SHP77 (cell line): ENCODE data around the gene HSD3B7.
A peak's percentile ranks its signal among the peaks of the same experiment; 100 is the strongest.

Experiments used
- DNase-seq, 2 experiments: peaks; one replicate each; lab custom pipeline; 2025; lab: John Stamatoyannopoulos, UW

The HSD3B7 gene

DNA sequence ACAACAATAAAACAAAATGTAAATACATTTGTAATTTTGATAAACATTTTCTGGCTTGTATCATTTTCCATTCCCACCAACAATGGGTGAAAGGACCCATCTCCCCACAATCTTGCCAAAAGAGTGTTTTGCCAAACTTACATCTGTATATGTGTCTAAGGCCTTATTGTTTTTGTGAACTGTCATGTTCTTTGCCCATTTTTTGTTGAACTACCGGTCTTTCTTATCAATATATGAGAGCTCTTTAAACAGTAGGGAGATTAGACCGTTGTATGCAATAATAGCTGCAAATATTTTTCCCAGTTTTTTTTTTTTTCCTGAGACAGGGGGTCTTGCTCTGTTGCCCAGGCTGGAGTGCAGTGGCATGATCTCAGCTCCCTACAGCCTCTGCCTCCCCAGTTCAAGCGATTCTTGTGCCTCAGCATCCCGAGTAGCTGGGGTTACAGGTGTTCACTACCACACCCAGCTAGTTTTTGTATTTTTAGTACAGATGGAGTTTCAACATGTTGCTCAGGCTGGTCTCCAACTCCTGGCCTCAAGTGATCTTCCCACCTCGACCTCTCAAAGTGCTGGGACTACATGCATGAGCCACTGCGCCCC is 38.7 kb downstream of the HSD3B7 start:
- DNase-seq = no peak

DNA sequence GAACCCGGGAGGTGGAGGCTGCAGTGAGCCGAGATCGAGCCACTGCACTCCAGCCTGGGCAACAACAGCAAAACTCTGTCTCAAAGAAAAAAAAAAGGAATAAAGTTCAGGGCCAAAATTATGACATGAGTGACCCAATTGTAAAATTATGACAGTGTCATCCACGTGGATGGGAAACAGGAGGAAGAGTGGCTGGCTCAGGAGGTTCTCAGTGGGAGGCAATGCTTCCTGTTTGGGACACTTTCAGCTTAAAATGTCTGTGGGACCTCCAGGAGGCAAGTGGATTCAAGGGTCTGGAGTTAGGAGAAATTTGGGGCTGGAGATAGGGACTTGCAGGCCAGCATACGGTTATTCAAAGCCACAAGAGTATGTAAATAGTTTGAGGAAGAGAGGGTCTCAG is 40.3 kb downstream of the HSD3B7 start:
- no peak for DNase-seq

DNA sequence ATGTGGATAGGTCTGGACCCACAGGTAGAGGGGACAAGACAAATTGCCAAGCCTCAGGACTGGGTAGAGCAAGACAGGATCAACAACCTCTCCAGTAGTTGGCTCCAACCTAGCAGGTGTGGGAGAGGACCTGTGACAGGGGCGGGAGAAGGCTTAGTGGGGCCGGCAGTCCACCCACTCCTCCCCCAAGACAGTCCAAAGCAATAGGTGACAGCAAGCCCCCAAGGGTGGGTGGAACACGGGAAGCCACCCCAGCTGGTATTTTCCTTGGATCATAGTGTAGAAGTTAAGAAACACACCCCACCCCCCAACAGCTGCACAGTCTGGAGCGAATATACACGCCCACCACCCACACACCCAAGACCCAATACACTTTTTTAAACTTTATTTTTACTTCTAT is 44.3 kb downstream of the HSD3B7 start:
- DNase-seq = no peak

DNA sequence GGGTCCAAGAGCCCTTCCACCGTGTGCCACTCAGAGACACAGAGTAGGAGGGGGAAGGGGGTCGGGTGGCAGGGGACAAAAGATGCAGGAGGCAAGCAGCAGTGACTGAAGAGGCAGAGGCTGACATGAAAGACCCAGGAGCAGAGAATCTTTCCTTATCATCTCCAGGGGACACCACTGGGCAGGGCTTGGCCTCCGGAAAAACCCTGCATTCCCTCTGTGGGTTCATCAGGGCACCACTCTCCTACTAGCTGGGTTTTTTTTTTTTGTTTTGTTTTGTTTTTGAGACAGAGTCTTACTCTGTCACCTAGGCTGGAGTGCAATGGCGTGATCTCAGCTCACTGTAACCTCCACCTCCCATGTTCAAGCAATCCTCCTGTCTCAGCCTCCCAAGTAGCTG is 46.3 kb downstream of the HSD3B7 start:
- no peak for DNase-seq

DNA sequence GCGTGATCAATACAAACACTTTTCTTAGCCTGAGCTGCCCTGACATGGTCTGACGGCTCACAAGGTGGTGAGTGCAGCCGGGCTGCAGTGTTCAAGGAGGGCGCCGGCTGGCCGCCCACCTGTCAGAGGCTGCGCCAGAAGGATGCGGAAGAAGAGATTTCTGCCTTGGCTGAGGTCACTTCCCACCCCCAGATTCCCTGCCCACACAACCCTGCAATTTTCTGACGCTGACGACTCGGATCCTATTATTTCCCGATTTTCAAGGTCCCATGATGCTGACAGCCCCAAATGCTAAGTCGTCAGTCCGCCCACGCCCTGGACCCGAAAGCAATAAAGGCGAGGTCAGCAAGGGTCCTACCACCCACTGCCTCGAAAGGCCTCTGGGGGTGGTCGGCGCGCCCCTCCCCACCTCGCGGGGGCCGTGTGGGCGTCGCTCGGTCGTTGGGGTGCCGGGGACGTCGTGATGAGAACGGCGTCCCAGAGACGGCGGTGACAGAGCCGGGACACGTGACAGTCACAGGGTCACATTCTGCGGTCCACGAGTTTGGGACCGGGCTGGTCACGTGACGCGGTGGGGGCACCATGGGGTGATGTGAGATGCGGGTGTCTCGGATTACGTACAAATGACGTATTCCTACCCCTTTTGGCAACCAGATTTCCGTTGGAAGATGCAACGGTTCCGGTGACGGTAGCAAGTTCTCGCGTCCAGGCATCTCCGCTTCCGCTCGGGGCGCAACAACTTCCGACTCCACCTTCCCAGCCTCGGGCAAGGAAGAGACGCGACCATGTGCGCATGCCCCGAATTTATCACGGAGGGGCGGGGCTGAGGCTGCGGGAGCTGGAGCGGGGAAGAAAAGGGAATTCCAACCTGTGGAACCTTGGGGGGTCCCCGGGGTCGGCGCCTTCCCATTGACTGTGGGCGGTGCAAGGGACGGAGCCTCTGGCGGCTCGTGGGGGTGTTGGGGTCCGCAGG is 48.0 kb downstream of the HSD3B7 start, which contains the start of gene STX4:
Gene STX4, plus strand, starts transcription at position 823 of the 973 bp plus-strand sequence. CDS start 248 bp downstream, outside the sequence.
- DNase-seq = peak; percentile 98 to 99

DNA sequence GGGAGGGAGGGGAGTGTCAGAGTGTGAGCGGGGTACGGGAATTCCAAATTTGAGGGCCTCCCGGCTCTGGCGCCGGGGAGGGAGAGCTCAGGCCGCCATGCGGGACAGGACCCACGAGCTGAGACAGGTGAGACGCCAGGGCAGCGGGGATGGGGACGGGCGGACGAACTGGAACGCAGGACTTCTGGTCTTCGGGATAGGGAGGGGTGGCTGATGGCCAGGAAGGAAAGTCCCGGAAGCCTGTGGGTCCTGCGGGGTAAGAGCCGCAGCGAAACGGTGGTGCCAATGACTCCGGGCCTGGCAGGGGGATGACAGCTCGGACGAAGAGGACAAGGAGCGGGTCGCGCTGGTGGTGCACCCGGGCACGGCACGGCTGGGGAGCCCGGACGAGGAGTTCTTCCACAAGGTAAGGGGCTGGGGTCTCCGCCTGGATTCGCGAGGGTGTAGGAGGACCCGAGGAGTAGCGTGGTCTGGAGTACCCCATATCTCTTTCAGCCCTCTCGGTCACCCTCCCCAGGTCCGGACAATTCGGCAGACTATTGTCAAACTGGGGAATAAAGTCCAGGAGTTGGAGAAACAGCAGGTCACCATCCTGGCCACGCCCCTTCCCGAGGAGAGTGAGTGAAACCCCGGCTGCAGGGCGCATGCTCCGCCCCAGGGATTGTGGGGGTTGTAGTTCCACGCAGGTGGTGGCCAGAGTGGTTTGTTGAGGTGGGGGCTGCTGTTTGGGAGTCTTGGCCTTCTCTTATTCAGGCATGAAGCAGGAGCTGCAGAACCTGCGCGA is 48.9 kb downstream of the HSD3B7 start:
- peak; percentile 84 to 90 for DNase-seq

DNA sequence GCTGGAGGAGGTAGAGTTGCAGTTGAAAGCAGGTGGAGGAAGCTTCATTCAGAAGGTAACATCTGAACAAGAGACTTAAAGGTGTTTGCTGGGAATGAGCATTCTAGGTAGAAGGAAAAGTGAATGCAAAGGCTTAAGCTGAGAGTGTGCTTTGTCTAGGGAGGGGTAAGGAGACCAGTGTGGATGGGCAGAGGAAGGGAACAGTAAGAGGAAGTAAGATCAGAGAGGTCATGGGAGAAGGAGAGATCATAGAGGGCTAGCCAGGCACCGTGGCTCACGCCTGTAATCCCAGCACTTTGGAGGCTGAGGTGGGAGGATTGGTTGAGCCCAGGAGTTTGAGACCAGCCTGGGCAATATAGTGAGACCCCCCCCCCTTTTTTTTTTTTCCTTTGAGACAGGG is 51.7 kb downstream of the HSD3B7 start:
- no peak for DNase-seq
